Brain microvascular endothelial cell (primary cell): Measurements from ENCODE around the gene ADARB2.
"Not testable (repeated sequence)": the region's sequence is repeated elsewhere in the genome, so short reads cannot be mapped to it uniquely, and the experiment has no call there.

Experiments
- DNase-seq: peaks from one replicate; pipeline ENCODE4 v3.0.0-alpha.2; 2020
- H3K27ac ChIP-seq: fragments of 250-450 bp; sonication (Bioruptor Pico); 2 replicates; pipeline ENCODE4 v1.5.1; 2020; ENCODE audit warnings: mild to moderate bottlenecking, moderate library complexity
- H3K27me3 ChIP-seq: fragments of 250-450 bp; sonication (Bioruptor Pico); replicated peaks from 2 replicates; pipeline ENCODE4 v1.5.1; 2020; ENCODE audit warnings: mild to moderate bottlenecking
- H3K36me3 ChIP-seq: fragments of 250-450 bp; sonication (Bioruptor Pico); replicated peaks from 2 replicates; pipeline ENCODE4 v1.5.1; 2020; ENCODE audit warnings: mild to moderate bottlenecking
- H3K4me3 ChIP-seq: 2 replicates; pipeline ENCODE4 v1.5.1; 2011; ENCODE audit warnings: low read depth, mild to moderate bottlenecking, control low read depth, low read length, moderate library complexity
- CTCF ChIP-seq: IDR thresholded peaks from 2 replicates; pipeline ENCODE4 v1.5.1; 2011; ENCODE audit warnings: low read depth, mild to moderate bottlenecking, moderate library complexity, low read length, control low read depth, inconsistent platforms; ENCODE audit errors: missing control alignments
- in situ Hi-C: cut with HindIII; loops from 2 replicates; pipeline ENCODE4 v1.10.0; 2017; ENCODE audit warnings: low sequenced_read_pairs, low pct_ligation_motif_present

The ADARB2 gene

GRCh38 chr10:1434912-1435692 lies 302.2 kb downstream of the ADARB2 start:
- H3K27me3 ChIP-seq: no peaks in the 10 kb centered on the region
- no peak for TF ChIP-seq CTCF
- DNase-seq: no peak
- in situ Hi-C loops: no loop called here
- no peak overlapping the region for H3K4me3 ChIP-seq
- H3K36me3 ChIP-seq: no peaks in the 10 kb centered on the region
- H3K27ac ChIP-seq: no peak overlapping the region

GRCh38 chr10:1434202-1434601 lies 303.1 kb downstream of the ADARB2 start:
- no peak for DNase-seq
- H3K4me3 ChIP-seq: no peak overlapping the region
- in situ Hi-C loops: no loop called here
- no peaks in the 10 kb centered on the region for H3K27me3 ChIP-seq
- H3K27ac ChIP-seq: no peak overlapping the region
- no peaks in the 10 kb centered on the region for H3K36me3 ChIP-seq
- no peak for TF ChIP-seq CTCF

GRCh38 chr10:1432161-1432560 lies 305.2 kb downstream of the ADARB2 start:
- no peak for DNase-seq
- no peak for TF ChIP-seq CTCF
- Histone ChIP-seq H3K27ac (no peak overlapping the region), H3K36me3 (no peaks in the 10 kb centered on the region), H3K4me3 (no peak overlapping the region), H3K27me3 (no peaks in the 10 kb centered on the region)
- in situ Hi-C loops: no loop called here

GRCh38 chr10:1431229-1431628 lies 306.1 kb downstream of the ADARB2 start:
- no peaks in the 10 kb centered on the region for H3K27me3 ChIP-seq
- no peak overlapping the region for H3K27ac ChIP-seq
- in situ Hi-C loops: no loop called here
- TF ChIP-seq CTCF: no peak
- DNase-seq: no peak
- H3K36me3 ChIP-seq: no peaks in the 10 kb centered on the region
- H3K4me3 ChIP-seq: no peak overlapping the region

- DNase-seq, H3K27me3 ChIP-seq, in situ Hi-C loops, H3K36me3 ChIP-seq, H3K4me3 ChIP-seq, H3K27ac ChIP-seq: not testable (repeated sequence)
Observed at GRCh38 chr10:1427521-1428186, 309.7 kb downstream of the ADARB2 start.

GRCh38 chr10:1426786-1427185 lies 310.5 kb downstream of the ADARB2 start:
- Histone ChIP-seq H3K27me3 (no peaks in the 10 kb centered on the region), H3K27ac (no peak overlapping the region), H3K4me3 (no peak overlapping the region), H3K36me3 (no peaks in the 10 kb centered on the region)
- no peak for DNase-seq
- in situ Hi-C loops: no loop called here
- no peak for TF ChIP-seq CTCF
